Tibial nerve (tissue), 4 donors: Measurements from ENCODE around the gene ELMOD1. TPM values are rescaled to one million over a fixed set of nuclear protein-coding genes. Genes with fewer than 3 reads are reported as not detected.

Source experiments
- DNase-seq, 2 donors: peaks; one replicate each; pipeline ENCODE4 v3.0.0-alpha.2; 2019; ENCODE audit warnings: low spot score in 2 of 2
- H3K27ac ChIP-seq, 4 donors: fragments of 200-600 bp; sonication (generic) in 3 of 4; one replicate each; pipeline ENCODE4 v1.5.1; 2017 to 2019; ENCODE audit warnings: mild to moderate bottlenecking in 1 of 4
- H3K27me3 ChIP-seq, 2 donors: fragments of 200-600 bp; sonication (generic) in 1 of 2; one replicate each; pipeline versions ENCODE4 v1.5.1 to v1.6.0; 2017 to 2019
- H3K36me3 ChIP-seq, 3 donors: fragments of 200-600 bp; sonication (generic); one replicate each; pipeline ENCODE4 v1.5.1; 2018 to 2019
- H3K4me1 ChIP-seq, 4 donors: fragments of 200-600 bp; sonication (generic) in 3 of 4; one replicate each; pipeline ENCODE4 v1.5.1; 2017 to 2019
- H3K4me3 ChIP-seq, 4 donors: fragments of 200-600 bp; sonication (generic) in 3 of 4; one replicate each; pipeline ENCODE4 v1.5.1; 2017 to 2019; ENCODE audit warnings: mild to moderate bottlenecking in 1 of 4, moderate library complexity in 1 of 4
- H3K9me3 ChIP-seq, 4 donors: fragments of 200-600 bp; sonication (generic) in 3 of 4; one replicate each; pipeline ENCODE4 v1.5.1; 2017 to 2019
- EP300 ChIP-seq, 2 donors: sonication (generic); formaldehyde crosslinking; IDR thresholded peaks; one replicate each; pipeline ENCODE4 v1.6.1; 2017; ENCODE audit warnings: antibody characterized with exemption in 2 of 2, mild to moderate bottlenecking in 1 of 2
- POLR2A ChIP-seq, 2 donors: fragments of 450-650 bp; IDR thresholded peaks; one replicate each; pipeline ENCODE4 v1.6.1; 2017; ENCODE audit warnings: antibody characterized with exemption in 2 of 2, mild to moderate bottlenecking in 2 of 2, moderate library complexity in 2 of 2
- WGBS, 2 donors: methylation state at CpG; one replicate each; pipeline ENCODE4 v1.1.5; 2018; 5-methylcytosine and 5-hydroxymethylcytosine counted together
- total RNA-seq, 4 donors: library from RNA; depleted of rRNA; stranded (reverse); fragments of >200 nt; gene quantifications; one replicate each; pipeline ENCODE4 v1.1.0, GENCODE V29; 2016
- TF ChIP-seq, protein P1 (sequence below), 5 experiments: fragments of 200-600 bp in 3 of 5; fragments of 450-650 bp in 2 of 5; sonication (generic) in 3 of 5; IDR thresholded peaks; one replicate each; pipeline ENCODE4 v1.5.1; 2016 to 2019; ENCODE audit warnings: antibody characterized with exemption in 5 of 5, mild to moderate bottlenecking in 3 of 5, moderate library complexity in 2 of 5

Gene ELMOD1
- total RNA-seq, 4 donors from 2014 or later, result 0.30 to 1.2 (median 0.85) TPM

DNA sequence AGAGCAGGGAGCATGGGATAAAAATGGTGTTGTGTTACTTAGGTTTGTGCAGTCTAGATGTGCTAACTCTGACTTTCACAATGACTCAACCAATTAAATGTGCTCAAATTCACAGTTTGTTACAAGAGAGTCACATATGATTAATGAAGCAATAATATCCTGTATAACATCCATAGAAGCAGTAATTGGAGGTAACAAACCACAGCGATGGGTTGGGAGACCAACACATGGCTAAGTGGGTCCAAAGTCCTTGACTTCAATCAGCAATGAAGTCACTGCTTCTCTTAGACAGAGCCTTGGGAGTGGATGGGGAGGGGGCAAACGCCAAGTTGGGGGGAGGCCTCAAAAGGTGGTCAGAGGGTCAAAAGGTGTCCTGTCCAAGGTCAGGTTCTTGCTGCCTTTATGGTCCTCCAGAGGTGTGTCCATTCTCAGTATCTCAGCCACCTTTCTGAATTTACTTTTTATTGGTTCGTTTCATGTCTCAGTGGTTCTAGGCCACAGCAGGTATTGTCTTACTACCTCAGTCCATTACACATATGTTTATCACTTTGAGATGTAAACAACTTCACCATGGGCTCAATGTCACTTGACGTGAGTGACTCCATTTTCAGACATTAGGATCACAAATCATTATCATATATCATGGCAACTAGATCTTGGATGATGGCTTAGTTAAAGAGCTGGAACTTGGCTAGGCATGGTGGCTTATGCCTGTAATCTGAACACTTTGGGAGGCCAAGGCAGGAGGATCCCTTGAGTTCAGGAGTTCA, 88.5 kb downstream of the ELMOD1 start:
- Histone ChIP-seq H3K27me3 (no peaks in the 10 kb centered on the region), H3K27ac (no peak overlapping the region), H3K4me1 (no peaks in the 10 kb centered on the region), H3K9me3 (no peaks in the 10 kb centered on the region), H3K36me3 (no peaks in the 10 kb centered on the region), H3K4me3 (no peak overlapping the region)
- no peak for DNase-seq
- TF ChIP-seq POLR2A (IDR thresholded peaks at IDR 0.05) (no peak), EP300 (IDR thresholded peaks at IDR 0.05) (no peak)
- TF ChIP-seq, protein P1, sequence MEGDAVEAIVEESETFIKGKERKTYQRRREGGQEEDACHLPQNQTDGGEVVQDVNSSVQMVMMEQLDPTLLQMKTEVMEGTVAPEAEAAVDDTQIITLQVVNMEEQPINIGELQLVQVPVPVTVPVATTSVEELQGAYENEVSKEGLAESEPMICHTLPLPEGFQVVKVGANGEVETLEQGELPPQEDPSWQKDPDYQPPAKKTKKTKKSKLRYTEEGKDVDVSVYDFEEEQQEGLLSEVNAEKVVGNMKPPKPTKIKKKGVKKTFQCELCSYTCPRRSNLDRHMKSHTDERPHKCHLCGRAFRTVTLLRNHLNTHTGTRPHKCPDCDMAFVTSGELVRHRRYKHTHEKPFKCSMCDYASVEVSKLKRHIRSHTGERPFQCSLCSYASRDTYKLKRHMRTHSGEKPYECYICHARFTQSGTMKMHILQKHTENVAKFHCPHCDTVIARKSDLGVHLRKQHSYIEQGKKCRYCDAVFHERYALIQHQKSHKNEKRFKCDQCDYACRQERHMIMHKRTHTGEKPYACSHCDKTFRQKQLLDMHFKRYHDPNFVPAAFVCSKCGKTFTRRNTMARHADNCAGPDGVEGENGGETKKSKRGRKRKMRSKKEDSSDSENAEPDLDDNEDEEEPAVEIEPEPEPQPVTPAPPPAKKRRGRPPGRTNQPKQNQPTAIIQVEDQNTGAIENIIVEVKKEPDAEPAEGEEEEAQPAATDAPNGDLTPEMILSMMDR (IDR thresholded peaks at IDR 0.05), result no peak
- 82 to 85% methylated on average over 4 of the region's 4 CpGs for WGBS, 2 donors

DNA sequence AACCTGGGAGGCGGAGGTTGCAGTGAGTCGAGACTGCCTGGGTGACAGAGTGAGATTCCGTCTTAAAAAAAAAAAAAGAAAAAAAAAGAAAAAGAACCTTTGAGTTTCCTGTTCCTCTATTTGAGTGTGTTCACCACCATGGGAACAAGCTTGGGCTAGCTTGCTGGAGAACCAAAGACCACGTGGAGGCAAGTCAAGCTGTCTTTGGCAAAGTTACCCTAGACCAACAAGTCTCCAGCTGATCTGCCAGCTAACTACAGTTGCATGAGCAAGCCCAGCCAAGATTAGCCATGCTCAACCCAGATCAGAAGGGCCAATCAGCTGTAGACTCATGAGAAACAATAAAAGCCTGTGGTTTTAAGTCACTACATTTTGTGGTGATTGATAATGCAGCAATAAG, 91.2 kb downstream of the ELMOD1 start:
- Histone ChIP-seq H3K36me3 (no peaks in the 10 kb centered on the region), H3K27ac (no peak overlapping the region), H3K4me1 (no peaks in the 10 kb centered on the region), H3K9me3 (no peaks in the 10 kb centered on the region), H3K27me3 (no peaks in the 10 kb centered on the region), H3K4me3 (no peak overlapping the region)
- TF ChIP-seq POLR2A (IDR thresholded peaks at IDR 0.05), result no peak
- no peak for TF ChIP-seq EP300 (IDR thresholded peaks at IDR 0.05)
- TF ChIP-seq, protein P1 (IDR thresholded peaks at IDR 0.05), result no peak
- no peak for DNase-seq
- 78 to 90% methylated on average over 4 of the region's 4 CpGs for WGBS, 2 donors

DNA sequence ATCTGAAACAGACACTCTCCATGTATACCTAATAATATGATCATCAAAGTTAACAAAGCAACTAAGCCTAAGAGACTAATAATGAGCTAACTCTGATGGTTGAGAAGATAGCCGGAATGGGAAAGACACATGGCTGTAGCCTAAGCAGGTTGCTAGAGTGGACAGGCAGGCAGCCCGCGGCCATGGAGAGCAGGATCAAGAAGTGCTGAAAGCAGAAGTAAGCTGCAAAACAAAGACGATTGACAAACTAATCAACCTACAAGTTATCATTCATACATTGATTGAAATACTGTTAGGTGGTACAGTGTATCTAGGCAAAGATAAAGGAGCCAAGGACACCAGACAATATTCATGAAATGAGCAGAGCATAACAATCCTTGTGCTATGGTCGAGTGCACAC, 91.6 kb downstream of the ELMOD1 start:
- H3K27ac ChIP-seq, result no peak overlapping the region
- WGBS, 2 donors, result 83 to 86% methylated on average over 5 of the region's 5 CpGs

DNA sequence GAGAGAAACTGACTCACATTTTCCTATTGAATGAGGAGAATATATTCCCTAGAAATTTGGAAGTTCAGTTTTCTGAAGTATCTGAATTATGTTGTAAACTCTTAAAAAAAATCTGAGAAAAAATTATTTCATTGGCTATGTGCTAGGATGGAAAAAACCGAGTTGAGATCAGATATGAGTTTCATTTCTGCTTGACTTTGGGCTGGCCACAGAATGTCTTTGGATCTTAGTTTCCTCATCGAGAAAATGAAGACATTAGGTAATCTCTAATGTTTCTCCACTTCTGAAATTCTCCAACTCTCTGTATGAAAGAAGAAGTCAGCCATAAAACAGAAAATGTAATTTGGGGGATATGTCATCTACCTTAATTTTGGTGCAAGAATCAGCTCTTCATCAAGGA, 92.1 kb downstream of the ELMOD1 start:
- 75 to 81% methylated on average over 2 of the region's 2 CpGs for WGBS, 2 donors
- Histone ChIP-seq H3K4me1 (no peaks in the 10 kb centered on the region), H3K27me3 (no peaks in the 10 kb centered on the region), H3K27ac (no peak overlapping the region), H3K36me3 (no peaks in the 10 kb centered on the region), H3K4me3 (no peak overlapping the region), H3K9me3 (no peaks in the 10 kb centered on the region)
- no peak for DNase-seq
- TF ChIP-seq EP300 (IDR thresholded peaks at IDR 0.05), result no peak
- TF ChIP-seq, protein P1 (IDR thresholded peaks at IDR 0.05), result no peak
- no peak for TF ChIP-seq POLR2A (IDR thresholded peaks at IDR 0.05)

More for the DNA sequence above, 91.6 kb downstream of the ELMOD1 start:
- no peak for DNase-seq
- Histone ChIP-seq H3K9me3 (no peaks in the 10 kb centered on the region), H3K27me3 (no peaks in the 10 kb centered on the region), H3K36me3 (no peaks in the 10 kb centered on the region), H3K4me3 (no peak overlapping the region), H3K4me1 (no peaks in the 10 kb centered on the region)
- TF ChIP-seq, protein P1 (IDR thresholded peaks at IDR 0.05), result no peak
- TF ChIP-seq POLR2A (IDR thresholded peaks at IDR 0.05) (no peak), EP300 (IDR thresholded peaks at IDR 0.05) (no peak)

DNA sequence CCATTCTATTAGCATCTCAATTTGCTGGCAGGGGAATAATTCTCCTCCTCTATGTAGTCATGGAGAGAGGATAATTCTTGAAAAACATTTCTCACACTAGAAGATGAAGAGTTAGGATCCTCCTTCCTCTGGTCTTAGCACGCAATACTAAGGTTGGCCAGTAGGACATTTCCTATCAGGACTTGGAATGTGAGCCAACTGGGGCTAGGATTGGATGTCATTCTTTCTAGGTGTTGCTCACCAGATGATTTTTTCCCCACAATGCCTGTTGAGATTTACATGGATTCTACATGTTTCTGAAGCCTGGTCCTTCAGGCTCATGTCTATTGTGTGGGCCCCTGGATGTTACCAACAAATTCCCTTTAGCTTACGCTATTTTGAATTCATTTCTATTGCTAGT, 92.9 kb downstream of the ELMOD1 start:
- TF ChIP-seq, protein P1 (IDR thresholded peaks at IDR 0.05), result no peak
- Histone ChIP-seq H3K4me3 (no peak overlapping the region), H3K27me3 (no peaks in the 10 kb centered on the region), H3K27ac (no peak overlapping the region), H3K9me3 (no peaks in the 10 kb centered on the region), H3K4me1 (no peaks in the 10 kb centered on the region), H3K36me3 (no peaks in the 10 kb centered on the region)
- WGBS, 2 donors, result 93 to 100% methylated on average over 2 of the region's 2 CpGs
- no peak for DNase-seq
